ENCODE measurements around the gene MMD. TPM values are rescaled to one million over a fixed set of nuclear protein-coding genes. Genes with fewer than 3 reads are reported as not detected.

The MMD gene
- total RNA-seq, 1 experiment from 2014 or later = 26.9 TPM

- TF ChIP-seq TCF7L2 (IDR thresholded peaks at IDR 0.05; ENCODE audit: low read depth, low read length) = no peak
- Histone ChIP-seq H3K27me3 (ENCODE audit: control insufficient read depth, insufficient read depth, low read length) (no peaks in the 10 kb centered on the region), H3K27ac (ENCODE audit: low read length) (no peak overlapping the region), H3K36me3 (ENCODE audit: control insufficient read depth, insufficient read depth, low read length) (no peaks in the 10 kb centered on the region), H3K4me3 (ENCODE audit: low read depth in 2 of 2, low read length in 2 of 2) (no peak overlapping the region), H3K4me1 (ENCODE audit: control insufficient read depth, insufficient read depth, low read length) (no peaks in the 10 kb centered on the region), H3K9me3 (ENCODE audit: control insufficient read depth, insufficient read depth, low read depth, low read length) (no peaks in the 10 kb centered on the region)
- no TSS peak for BruUV-seq (replicated peaks)
- ChIA-PET CTCF (no interaction called here), POLR2A (interaction anchor here (0.7 kb wide), 1 partner anchor 184 kb away, joined by 3 read pairs; no protein-coding TSS in a partner anchor)
- intact Hi-C loops (cut with micrococcal nuclease; ENCODE audit: unreplicated experiment) = loop anchor here (10.0 kb wide), 1 partner anchor 56 kb away; no protein-coding TSS in a partner anchor
- in situ Hi-C loops (cut with HindIII; ENCODE audit: low pct_unique_long_range_greater_than_20kb, low sequenced_read_pairs) = no loop called here
- ATAC-seq (no peak), DNase-seq (ENCODE audit: low read depth, low spot score) (no peak)
Observed at GRCh38 chr17:55350825-55351205, 70.8 kb downstream of the MMD start.

- no peaks in the 10 kb centered on the region for H3K27me3 ChIP-seq (ENCODE audit: control insufficient read depth, insufficient read depth, low read length)
- intact Hi-C loops (cut with micrococcal nuclease; ENCODE audit: unreplicated experiment) = loop anchor here (2.0 kb wide), 1 partner anchor 356 kb away; no protein-coding TSS in a partner anchor
- in situ Hi-C loops (cut with HindIII; ENCODE audit: low pct_unique_long_range_greater_than_20kb, low sequenced_read_pairs) = no loop called here
- no peak overlapping the region for H3K27ac ChIP-seq (ENCODE audit: low read length)
- DNase-seq (ENCODE audit: low read depth, low spot score) = peak; percentile 32
- no peaks in the 10 kb centered on the region for H3K4me1 ChIP-seq (ENCODE audit: control insufficient read depth, insufficient read depth, low read length)
- H3K9me3 ChIP-seq (ENCODE audit: control insufficient read depth, insufficient read depth, low read depth, low read length) = no peaks in the 10 kb centered on the region
- BruUV-seq (replicated peaks) = no TSS peak
- TF ChIP-seq SIN3A (IDR thresholded peaks at IDR 0.05; ENCODE audit: borderline replicate concordance, insufficient read depth, low read depth, low read length) (no peak), CTCF (IDR thresholded peaks at IDR 0.05) (peak; percentile 97), POLR2AphosphoS5 (IDR thresholded peaks at IDR 0.05; ENCODE audit: low read depth, low read length) (no peak), TCF7L2 (IDR thresholded peaks at IDR 0.05; ENCODE audit: low read depth, low read length) (no peak)
- TF ChIP-seq, protein P1, sequence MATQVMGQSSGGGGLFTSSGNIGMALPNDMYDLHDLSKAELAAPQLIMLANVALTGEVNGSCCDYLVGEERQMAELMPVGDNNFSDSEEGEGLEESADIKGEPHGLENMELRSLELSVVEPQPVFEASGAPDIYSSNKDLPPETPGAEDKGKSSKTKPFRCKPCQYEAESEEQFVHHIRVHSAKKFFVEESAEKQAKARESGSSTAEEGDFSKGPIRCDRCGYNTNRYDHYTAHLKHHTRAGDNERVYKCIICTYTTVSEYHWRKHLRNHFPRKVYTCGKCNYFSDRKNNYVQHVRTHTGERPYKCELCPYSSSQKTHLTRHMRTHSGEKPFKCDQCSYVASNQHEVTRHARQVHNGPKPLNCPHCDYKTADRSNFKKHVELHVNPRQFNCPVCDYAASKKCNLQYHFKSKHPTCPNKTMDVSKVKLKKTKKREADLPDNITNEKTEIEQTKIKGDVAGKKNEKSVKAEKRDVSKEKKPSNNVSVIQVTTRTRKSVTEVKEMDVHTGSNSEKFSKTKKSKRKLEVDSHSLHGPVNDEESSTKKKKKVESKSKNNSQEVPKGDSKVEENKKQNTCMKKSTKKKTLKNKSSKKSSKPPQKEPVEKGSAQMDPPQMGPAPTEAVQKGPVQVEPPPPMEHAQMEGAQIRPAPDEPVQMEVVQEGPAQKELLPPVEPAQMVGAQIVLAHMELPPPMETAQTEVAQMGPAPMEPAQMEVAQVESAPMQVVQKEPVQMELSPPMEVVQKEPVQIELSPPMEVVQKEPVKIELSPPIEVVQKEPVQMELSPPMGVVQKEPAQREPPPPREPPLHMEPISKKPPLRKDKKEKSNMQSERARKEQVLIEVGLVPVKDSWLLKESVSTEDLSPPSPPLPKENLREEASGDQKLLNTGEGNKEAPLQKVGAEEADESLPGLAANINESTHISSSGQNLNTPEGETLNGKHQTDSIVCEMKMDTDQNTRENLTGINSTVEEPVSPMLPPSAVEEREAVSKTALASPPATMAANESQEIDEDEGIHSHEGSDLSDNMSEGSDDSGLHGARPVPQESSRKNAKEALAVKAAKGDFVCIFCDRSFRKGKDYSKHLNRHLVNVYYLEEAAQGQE (IDR thresholded peaks at IDR 0.05; ENCODE audit: insufficient read depth in 1 of 2, low read depth in 2 of 2, low read length in 1 of 2) = no peak
- H3K4me3 ChIP-seq (ENCODE audit: low read depth in 2 of 2, low read length in 2 of 2) = no peak overlapping the region
- ChIA-PET CTCF (no interaction called here), POLR2A (no interaction called here)
- ATAC-seq = peak; percentile 80
- H3K36me3 ChIP-seq (ENCODE audit: control insufficient read depth, insufficient read depth, low read length) = no peaks in the 10 kb centered on the region
Observed at GRCh38 chr17:55348749-55349354, 72.8 kb downstream of the MMD start.

DNA sequence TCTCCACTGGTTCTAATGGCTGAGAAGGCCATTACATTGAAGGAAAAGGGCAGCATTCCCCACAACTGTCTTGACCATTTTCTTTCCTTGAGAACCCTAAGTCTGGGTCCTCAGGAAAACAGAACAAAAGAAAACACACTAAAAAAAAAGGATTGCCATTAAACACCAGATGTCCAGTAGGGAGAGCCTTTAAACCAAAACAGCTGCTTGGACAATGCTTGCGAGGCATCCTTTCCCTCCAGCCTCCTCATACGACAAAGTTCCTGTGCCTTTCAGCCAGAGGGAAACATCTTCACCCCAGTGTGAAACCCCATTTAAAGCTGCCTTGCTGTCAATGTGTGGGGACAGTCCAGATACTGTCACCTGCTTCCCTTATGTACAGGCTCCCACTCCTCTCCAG, 74.3 kb downstream of the MMD start:
- no peaks in the 10 kb centered on the region for H3K9me3 ChIP-seq (ENCODE audit: control insufficient read depth, insufficient read depth, low read depth, low read length)
- no peak overlapping the region for H3K4me3 ChIP-seq (ENCODE audit: low read depth in 2 of 2, low read length in 2 of 2)
- ATAC-seq = no peak
- TF ChIP-seq TCF7L2 (IDR thresholded peaks at IDR 0.05; ENCODE audit: low read depth, low read length) (no peak), SIN3A (IDR thresholded peaks at IDR 0.05; ENCODE audit: borderline replicate concordance, insufficient read depth, low read depth, low read length) (no peak), CTCF (IDR thresholded peaks at IDR 0.05) (no peak), POLR2AphosphoS5 (IDR thresholded peaks at IDR 0.05; ENCODE audit: low read depth, low read length) (no peak)
- TF ChIP-seq, protein P1 (IDR thresholded peaks at IDR 0.05; ENCODE audit: insufficient read depth in 1 of 2, low read depth in 2 of 2, low read length in 1 of 2) = no peak
- no peaks in the 10 kb centered on the region for H3K4me1 ChIP-seq (ENCODE audit: control insufficient read depth, insufficient read depth, low read length)
- intact Hi-C loops (cut with micrococcal nuclease; ENCODE audit: unreplicated experiment) (no loop called here), in situ Hi-C loops (cut with HindIII; ENCODE audit: low pct_unique_long_range_greater_than_20kb, low sequenced_read_pairs) (no loop called here)
- no peaks in the 10 kb centered on the region for H3K27me3 ChIP-seq (ENCODE audit: control insufficient read depth, insufficient read depth, low read length)
- ChIA-PET CTCF (interaction anchor here (0.6 kb wide), 1 partner anchor 1078 kb away, joined by 6 read pairs; no protein-coding TSS in a partner anchor), POLR2A (interaction anchor here (0.6 kb wide), 1 partner anchor 247 kb away, joined by 13 read pairs; no protein-coding TSS in a partner anchor)
- H3K27ac ChIP-seq (ENCODE audit: low read length) = no peak overlapping the region
- DNase-seq (ENCODE audit: low read depth, low spot score) = no peak
- BruUV-seq (replicated peaks) = no TSS peak
- H3K36me3 ChIP-seq (ENCODE audit: control insufficient read depth, insufficient read depth, low read length) = no peaks in the 10 kb centered on the region
